ENCODE data around the gene TBC1D9B.
"Not testable (repeated sequence)": the region's sequence is repeated elsewhere in the genome, so short reads cannot be mapped to it uniquely, and the experiment has no call there.

Gene TBC1D9B

DNA sequence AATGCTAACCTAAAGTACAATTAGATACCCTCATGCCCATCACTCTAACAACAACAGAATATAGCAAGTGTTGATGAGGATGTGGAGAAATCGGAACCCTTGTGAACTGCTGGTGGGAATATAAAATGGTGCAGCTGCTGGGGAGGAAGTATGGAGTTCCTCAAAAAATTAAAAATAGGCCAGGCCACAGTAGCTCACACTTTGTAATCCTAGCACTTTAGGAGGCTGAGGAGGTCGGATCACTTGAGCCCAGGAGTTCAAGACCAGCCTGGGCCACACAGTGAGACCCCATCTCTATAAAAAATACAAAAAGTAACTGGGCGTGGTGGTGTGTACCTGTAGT lies 31.1 kb downstream of the TBC1D9B start:
- no peak for TF ChIP-seq JUND (IDR thresholded peaks at IDR 0.05; ENCODE audit: low read depth)
- in situ Hi-C loops (cut with HindIII; ENCODE audit: low pct_unique_long_range_greater_than_20kb, low sequenced_read_pairs), result no loop called here
- DNase-seq (ENCODE audit: low read depth in 1 of 2, low spot score in 1 of 2), result no peak

DNA sequence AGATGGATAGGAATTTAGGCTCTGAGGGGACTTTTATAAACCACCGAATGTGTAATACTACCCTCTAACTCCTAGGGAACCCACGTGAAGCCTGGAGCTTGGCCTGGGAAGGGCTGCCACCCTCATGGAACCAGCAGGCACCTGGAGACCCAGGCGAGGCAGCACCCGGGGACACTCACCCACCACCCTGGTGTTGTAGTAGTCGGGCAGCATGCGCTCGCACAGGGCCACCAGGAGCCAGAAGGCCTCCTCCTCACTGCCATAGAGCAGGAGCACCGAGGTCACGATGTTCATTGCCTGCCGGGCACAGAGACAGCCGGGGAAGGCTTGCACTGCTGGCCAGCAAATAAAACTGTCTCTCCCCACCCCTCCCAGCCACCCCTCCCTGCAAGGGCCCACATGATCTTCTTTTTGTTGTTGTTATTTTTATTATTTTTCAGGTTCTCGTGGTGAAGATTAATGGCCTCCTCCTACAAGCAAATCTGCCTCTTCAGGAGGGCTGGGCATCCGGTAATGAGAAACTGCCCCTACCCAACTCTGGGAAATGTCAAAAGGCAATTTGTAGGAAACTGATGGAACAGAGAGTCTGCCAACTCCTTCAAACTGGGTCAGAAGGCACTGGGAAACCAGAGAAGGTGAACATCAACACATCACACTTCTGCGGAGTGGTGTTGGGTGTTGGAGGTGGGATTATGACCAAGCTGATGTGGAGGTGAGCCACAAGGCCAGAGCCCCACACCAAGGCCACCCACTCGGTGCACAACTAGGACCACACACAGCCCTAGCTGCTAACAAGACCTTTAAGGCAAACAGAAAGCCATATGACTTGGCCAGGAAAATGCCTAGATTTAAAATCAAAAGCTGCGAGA lies 31.7 kb downstream of the TBC1D9B start:
- no peak for DNase-seq (ENCODE audit: low read depth in 1 of 2, low spot score in 1 of 2)
- no peak for TF ChIP-seq JUND (IDR thresholded peaks at IDR 0.05; ENCODE audit: low read depth)
- in situ Hi-C loops (cut with HindIII; ENCODE audit: low pct_unique_long_range_greater_than_20kb, low sequenced_read_pairs), result no loop called here

- in situ Hi-C loops (cut with HindIII; ENCODE audit: low pct_unique_long_range_greater_than_20kb, low sequenced_read_pairs), result no loop called here
Observed at GRCh38 chr5:179874536-179875292, 33.0 kb downstream of the TBC1D9B start.

GRCh38 chr5:179874136-179874535 lies 33.6 kb downstream of the TBC1D9B start:
- no peak for TF ChIP-seq JUND (IDR thresholded peaks at IDR 0.05; ENCODE audit: low read depth)
- in situ Hi-C loops (cut with HindIII; ENCODE audit: low pct_unique_long_range_greater_than_20kb, low sequenced_read_pairs), result no loop called here
- DNase-seq (ENCODE audit: low read depth in 1 of 2, low spot score in 1 of 2), result no peak

More at GRCh38 chr5:179874536-179875292, 33.0 kb downstream of the TBC1D9B start:
- DNase-seq (ENCODE audit: low read depth in 1 of 2, low spot score in 1 of 2), result no peak
- TF ChIP-seq JUND (IDR thresholded peaks at IDR 0.05; ENCODE audit: low read depth), result no peak

DNA sequence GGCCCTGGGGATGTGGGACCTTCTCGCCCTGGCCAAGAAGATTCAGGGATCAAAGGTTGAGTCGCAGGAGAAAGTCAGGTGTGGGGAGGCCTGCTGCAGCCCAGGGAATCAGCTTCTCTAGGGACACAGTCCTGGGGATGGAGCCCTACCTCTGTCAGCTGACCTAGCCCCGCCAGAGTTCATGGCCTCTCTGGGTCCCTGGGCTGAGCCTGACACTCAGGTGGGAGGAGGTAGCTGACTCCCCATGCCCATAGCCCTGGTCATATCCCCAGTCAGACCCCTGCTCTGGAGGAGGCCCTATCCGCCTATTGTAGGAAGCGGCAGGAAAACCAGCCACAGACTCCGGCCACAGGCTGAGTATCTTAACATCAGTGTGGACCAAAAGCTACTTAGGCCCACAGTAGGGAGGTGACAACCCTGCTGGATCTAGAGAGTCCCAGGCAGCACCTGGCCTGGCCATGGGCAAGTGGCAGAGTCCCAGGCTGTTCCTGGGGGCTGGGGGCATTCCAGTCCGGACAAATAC lies 34.0 kb downstream of the TBC1D9B start:
- no peak for DNase-seq (ENCODE audit: low read depth in 1 of 2, low spot score in 1 of 2)
- no peak for TF ChIP-seq JUND (IDR thresholded peaks at IDR 0.05; ENCODE audit: low read depth)
- in situ Hi-C loops (cut with HindIII; ENCODE audit: low pct_unique_long_range_greater_than_20kb, low sequenced_read_pairs), result no loop called here

DNA sequence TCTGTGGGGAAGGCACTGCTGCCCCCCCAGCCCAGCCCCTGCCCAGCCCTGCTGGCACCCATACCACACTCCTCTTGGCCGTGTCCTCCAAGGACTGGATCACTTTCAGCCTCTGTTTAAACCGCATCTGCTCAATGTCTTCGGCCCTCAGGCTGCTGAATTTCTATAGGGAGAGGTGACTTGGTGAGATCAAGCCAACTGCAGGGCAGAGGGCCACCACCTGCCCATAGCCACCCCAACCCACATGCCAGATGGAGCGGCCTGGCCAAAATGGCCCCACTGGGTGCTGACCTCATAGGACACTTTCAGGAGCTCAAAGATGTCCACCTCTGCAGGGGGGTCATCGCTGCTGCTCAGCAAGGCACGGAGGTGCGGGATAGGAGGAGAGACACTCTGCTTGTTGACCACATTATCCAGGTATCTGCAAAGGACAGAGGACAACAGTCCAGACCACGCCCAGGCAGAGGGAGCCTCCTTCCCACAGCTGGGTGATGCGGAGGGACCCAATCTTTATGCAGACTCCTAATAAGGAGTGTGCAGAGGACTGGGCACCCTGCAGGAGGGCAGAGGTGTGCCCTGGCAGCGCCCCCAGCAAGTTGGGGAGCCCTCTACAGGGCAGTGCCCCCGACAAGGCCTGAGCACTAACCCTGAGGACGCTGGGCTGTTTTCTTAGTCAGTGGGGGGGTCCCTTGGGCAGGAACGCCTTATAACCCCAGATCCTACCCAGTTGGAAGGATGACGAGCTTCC lies 34.7 kb downstream of the TBC1D9B start:
- DNase-seq (ENCODE audit: low read depth in 1 of 2, low spot score in 1 of 2), result no peak
- no peak for TF ChIP-seq JUND (IDR thresholded peaks at IDR 0.05; ENCODE audit: low read depth)
- in situ Hi-C loops (cut with HindIII; ENCODE audit: low pct_unique_long_range_greater_than_20kb, low sequenced_read_pairs), result no loop called here

GRCh38 chr5:179872055-179872827 lies 35.5 kb downstream of the TBC1D9B start:
- no peak for DNase-seq (ENCODE audit: low read depth in 1 of 2, low spot score in 1 of 2)
- in situ Hi-C loops (cut with HindIII; ENCODE audit: low pct_unique_long_range_greater_than_20kb, low sequenced_read_pairs), result no loop called here
- TF ChIP-seq JUND (IDR thresholded peaks at IDR 0.05; ENCODE audit: low read depth), result no peak

DNA sequence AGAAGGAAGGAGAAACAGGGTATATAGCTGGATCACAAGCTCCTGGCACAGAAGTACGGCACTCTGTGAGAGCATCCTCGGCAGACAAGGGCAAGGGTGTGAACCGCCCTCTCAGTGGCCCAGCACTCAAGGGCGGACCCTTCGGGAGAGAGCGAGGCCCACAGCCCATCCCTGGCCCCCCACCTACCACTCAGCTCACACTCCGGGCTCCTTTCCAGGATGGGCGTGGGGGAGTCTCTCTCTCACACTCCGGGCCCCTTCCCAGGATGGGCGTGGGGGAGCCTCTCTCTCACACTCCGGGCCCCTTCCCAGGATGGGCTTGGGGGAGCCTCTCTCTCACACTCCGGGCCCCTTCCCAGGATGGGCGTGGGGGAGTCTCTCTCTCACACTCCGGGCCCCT lies 36.2 kb downstream of the TBC1D9B start:
- DNase-seq (ENCODE audit: low read depth in 1 of 2, low spot score in 1 of 2); in situ Hi-C loops (cut with HindIII; ENCODE audit: low pct_unique_long_range_greater_than_20kb, low sequenced_read_pairs): not testable (repeated sequence)

- in situ Hi-C loops (cut with HindIII; ENCODE audit: low pct_unique_long_range_greater_than_20kb, low sequenced_read_pairs), result no loop called here
- no peak for DNase-seq (ENCODE audit: low read depth in 1 of 2, low spot score in 1 of 2)
- TF ChIP-seq JUND (IDR thresholded peaks at IDR 0.05; ENCODE audit: low read depth), result no peak
Observed at GRCh38 chr5:179870952-179871351, 36.7 kb downstream of the TBC1D9B start.

DNA sequence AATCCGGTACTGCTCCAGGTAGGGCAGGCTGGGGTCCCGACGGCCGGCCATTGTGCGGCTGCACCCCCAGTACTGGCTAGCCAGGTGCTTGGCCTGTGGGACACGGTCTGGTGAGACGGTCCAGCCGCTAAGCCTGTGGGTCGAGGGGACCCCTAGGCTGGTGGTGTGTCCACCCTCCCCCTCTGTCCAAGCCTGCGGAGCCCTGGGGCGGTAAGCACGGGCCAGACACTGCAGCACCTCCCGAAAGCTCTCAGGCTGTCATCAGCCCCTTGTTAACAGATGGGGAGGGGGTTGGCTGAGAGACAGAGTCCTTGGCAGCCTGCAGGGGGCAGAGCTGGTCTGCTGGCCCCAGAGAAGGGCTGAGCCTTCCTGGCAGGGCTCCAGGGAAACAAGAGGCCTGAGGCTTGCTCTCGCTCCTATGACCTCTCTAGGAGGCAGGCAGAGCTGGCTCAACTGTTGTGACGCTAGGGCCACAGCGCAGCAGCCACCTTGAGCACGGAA lies 37.2 kb downstream of the TBC1D9B start:
- DNase-seq (ENCODE audit: low read depth in 1 of 2, low spot score in 1 of 2), result peak in 1 of 2 experiments; percentile 48
- in situ Hi-C loops (cut with HindIII; ENCODE audit: low pct_unique_long_range_greater_than_20kb, low sequenced_read_pairs), result no loop called here
- no peak for TF ChIP-seq JUND (IDR thresholded peaks at IDR 0.05; ENCODE audit: low read depth)

GRCh38 chr5:179869641-179870402 lies 37.9 kb downstream of the TBC1D9B start:
- DNase-seq (ENCODE audit: low read depth in 1 of 2, low spot score in 1 of 2), result no peak
- in situ Hi-C loops (cut with HindIII; ENCODE audit: low pct_unique_long_range_greater_than_20kb, low sequenced_read_pairs), result no loop called here
- no peak for TF ChIP-seq JUND (IDR thresholded peaks at IDR 0.05; ENCODE audit: low read depth)

Measured in T47D (cell line).